NCI-H2107 (cell line): ENCODE data around the gene SELE.

ENCODE experiments used
- DNase-seq: peaks from one replicate; lab custom pipeline; 2025; lab: John Stamatoyannopoulos, UW

The SELE gene, protein sequence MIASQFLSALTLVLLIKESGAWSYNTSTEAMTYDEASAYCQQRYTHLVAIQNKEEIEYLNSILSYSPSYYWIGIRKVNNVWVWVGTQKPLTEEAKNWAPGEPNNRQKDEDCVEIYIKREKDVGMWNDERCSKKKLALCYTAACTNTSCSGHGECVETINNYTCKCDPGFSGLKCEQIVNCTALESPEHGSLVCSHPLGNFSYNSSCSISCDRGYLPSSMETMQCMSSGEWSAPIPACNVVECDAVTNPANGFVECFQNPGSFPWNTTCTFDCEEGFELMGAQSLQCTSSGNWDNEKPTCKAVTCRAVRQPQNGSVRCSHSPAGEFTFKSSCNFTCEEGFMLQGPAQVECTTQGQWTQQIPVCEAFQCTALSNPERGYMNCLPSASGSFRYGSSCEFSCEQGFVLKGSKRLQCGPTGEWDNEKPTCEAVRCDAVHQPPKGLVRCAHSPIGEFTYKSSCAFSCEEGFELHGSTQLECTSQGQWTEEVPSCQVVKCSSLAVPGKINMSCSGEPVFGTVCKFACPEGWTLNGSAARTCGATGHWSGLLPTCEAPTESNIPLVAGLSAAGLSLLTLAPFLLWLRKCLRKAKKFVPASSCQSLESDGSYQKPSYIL

DNA sequence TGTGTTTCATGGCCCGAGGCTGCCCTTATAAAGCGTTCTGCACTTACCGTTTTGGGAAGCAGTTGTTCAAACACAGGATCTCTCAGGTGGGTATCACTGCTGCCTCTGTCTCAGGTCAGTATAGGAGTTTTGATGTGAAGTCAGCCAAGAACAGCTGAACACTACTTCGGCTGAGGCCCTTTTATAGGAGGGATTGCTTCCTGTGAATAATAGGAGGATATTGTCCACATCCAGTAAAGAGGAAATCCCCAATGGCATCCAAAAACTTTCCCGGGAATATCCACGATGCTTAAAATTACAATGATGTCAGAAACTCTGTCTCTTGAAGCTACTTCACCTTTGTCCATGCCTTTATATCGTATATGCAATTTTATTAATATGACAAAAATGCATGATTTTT, at the start of gene SELE:
Gene SELE (minus strand): TSS at position 156 of the 400 bp plus-strand sequence. CDS start 467 bp downstream, outside the sequence.
- DNase-seq = no peak

DNA sequence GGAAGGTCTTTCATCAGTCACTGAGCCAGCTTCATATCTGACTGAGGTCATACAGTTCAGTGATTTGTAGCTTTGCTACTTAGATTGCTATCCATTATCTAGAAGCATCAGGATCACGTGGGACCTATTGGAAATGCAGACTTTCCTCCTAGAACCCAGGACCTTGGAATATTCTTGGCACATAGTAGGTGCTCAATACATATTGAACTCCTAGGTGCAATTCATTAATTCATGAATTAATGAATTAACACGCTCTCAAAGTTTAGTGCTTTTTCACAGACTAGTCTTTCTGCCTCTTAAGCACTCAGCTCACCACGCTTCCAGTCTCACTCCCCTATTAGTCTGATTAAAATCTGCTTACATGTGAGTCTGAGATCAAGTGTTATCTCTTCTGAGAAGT, 48.7 kb upstream of the SELE start:
- no peak for DNase-seq

DNA sequence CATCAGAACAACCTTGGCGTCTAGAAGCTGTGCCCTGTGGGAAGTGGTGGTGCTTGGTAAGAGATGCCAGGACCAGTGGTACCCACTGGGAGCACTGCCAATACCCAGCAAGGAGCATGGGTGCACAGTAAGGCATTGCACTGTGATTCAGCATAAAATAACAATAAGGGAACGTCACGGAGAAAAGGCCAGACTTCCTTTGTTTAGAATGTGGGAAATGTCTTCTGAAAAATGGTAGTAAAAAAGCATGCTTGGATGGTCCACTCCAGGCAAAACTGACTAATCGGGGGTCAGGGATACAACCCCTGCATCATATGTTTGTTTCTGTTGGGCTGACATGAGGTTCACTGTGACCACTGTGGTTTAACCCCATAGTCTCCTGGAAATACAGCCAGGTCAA, 46.1 kb upstream of the SELE start:
- DNase-seq = no peak

DNA sequence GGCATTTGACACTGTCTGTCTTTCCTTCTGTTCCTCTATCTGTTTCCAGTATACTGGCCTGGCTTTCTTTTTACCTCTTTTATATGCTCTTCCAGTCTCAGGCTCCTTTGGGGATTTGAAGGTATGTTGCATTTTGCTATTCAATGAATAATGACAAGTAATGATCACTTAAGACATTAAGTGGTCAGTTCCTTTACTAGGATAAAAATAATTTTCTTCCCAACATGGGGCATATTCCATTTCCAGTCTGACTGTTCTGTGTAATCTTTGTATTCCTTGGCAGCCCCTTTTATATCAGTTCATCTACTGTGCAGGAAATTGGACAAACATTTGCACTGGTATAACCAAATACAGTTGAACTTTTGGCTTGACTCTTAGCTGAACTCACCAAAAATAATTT, 45.3 kb upstream of the SELE start:
- DNase-seq = no peak

DNA sequence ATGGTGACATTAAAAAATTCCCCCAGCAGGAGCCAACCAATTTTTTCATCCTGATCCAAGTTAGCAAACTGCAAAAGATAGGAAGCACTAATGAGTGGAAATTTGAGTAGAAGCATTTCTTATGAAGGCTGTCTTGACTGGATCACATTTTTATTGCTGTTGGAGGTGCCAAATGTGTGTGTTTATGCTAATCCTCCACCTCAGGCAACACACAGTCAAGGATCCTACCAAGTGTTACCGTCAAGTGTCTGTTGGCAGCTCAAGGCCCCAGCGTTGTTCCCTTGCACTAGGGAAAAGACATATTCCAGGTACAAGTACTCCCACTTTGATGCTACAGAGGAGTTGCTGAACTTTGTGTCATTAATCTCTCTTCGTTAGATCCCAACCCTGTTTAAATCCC, 42.6 kb upstream of the SELE start:
- no peak for DNase-seq

DNA sequence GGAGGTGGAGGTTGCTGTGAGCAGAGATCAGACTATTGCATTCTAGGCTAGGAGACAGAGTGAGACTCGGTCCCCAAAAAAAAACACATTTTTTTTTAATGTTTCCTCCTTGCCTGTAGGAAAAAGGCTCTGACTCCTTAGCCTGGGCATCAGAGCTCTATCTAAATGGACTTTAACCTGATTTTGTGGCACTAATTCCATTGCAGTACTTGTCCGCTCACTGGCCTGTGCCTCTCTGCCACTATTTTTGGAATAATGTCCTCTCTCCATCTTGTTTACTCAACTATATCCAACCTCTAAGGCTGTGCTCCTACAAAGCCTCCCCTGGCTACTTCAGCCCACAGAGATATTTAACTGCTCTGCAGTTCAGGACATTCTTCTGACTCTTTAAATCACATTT, 34.3 kb upstream of the SELE start:
- DNase-seq = no peak

DNA sequence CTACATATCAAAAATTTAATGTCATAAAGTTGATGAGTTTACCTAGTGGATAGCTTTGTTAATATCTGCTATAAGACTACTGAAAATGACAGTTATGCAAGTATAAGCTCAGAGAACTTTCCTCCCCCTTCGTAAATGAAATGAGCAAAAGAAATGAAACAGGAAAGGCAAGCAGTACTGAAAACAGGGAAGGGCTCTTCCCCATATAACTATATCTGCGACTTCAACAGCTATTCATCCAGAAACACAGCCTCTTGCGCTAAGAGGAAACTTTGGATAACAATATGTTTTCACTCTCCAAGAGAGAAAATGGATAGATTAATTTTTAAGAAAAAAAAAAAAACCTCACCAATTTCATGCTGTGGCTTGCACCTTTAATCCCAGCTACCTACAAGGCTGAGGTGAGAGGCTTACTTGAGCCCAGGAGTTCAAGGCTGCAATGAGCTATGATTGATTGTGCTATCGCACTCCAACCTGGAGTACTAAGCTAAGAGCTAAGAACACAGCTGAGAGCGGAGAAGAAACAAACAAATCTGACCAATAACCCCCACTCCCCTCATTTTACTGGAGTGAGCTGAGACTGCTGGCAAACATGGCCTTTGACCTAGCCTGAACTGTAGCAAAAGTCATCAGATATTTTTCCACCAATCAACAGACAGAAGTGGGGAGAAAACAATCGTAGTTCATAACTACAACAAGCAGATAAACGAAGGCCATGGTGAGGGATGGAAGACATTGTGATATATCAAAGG, 31.9 kb upstream of the SELE start:
- no peak for DNase-seq

DNA sequence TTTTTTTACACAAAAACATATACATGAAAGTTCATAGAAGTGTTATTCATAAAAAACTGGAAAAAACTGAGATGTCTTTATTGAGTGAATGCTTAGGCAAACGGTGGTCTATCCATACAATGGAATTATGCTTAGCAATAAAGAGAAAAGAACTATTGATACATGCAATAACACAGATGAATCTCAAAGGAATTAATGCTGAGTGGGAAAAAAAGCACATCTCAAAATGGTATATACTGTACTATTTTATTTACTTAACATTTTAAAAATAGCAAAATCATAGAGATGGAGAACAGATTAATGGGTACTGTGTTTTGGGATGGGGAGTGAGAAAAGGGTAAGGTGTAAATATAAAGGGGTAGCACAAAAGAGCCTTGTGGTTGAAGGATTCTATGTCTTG, 31.0 kb upstream of the SELE start:
- no peak for DNase-seq

DNA sequence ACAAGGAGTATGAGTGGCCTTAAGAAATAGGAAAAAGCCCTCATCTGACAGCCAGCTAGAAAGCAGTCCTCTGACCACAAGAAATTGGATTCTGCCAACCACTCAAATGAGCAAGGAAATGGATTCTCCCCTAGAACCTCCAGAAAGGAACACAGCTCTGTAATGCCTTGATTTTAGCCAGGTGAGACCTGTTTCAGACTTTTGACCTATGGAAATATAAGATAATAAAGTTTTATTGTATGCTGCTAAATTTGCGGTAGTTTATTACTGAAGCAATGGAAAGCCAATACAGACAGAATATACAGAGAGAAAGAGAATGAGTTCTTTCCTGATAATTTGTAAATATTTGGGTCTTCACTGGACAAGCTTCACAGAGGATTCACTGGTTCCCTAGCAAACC, 28.8 kb upstream of the SELE start:
- DNase-seq = no peak

DNA sequence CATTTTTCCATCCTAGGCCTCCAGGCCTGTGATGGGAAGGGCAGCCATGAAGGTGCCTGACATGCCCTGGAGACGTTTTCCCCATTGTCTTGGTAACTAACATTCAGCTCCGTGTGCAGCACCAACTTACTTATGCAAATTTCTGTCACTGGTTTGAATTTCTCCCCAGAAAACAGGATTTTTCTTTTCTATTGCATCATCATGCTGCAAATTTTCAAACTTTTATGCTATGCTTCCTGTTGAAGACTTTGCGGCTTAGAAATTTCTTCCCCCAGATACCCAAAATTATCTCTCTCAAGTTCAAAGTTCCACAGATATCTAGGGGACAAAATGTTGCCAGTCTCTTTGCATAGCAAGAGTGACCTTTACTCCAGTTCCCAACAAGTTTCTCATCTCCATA, 25.2 kb upstream of the SELE start:
- DNase-seq = no peak

DNA sequence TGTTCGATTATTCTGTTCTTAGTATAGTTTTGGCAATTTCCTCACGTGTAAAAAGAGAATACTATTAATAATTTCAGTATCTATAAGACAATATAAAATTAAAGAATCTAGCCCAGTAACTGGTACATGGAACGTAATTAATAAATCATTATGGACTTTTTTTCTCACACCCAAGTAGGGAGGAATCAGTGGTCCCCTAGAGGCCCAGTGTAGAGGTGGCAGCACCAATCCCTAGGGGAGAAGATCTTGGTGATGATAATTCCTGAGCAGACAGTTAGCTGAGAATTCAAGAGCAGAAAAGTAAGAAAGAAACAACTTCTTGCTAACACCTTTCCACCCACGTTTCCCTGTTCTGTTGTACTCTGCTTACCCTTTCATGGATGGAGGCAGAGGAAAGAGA, 19.7 kb upstream of the SELE start:
- no peak for DNase-seq

DNA sequence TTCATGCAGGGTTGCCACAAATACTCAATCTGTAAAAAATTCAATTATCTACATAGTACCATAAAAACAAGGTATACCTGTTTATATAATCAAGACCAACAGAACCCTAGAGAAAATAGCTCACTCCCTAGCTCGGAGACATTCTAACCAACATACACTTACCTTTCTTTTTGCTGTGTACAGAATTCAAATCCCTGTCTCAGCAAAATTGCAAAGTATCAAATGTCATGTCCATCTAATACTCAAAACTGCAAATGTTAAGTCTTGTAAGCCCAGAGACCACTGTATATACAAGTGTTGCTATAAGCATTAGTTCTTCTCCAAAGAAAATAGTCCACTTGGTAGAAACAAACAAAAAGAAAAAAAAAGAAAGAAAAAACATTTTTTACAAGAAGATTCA, 16.2 kb upstream of the SELE start:
- DNase-seq = no peak

DNA sequence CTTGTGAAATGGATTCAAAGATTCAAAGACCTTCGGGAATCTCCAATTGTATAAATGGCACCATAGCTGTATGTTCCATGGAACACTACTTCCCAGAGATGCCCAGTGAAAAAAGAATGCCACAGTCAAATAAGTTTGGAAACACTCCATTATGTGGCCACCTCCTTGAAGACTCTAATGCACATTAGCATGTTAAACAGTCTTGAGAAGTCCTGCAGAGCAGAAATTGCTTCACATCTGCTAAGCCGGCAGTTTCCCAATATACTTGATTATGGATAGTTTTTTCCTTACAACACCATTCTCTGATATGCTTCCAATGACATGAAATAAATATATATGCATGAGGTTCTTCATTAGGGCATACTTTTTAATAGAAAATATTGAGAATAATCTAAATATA, 12.7 kb upstream of the SELE start:
- DNase-seq = no peak

DNA sequence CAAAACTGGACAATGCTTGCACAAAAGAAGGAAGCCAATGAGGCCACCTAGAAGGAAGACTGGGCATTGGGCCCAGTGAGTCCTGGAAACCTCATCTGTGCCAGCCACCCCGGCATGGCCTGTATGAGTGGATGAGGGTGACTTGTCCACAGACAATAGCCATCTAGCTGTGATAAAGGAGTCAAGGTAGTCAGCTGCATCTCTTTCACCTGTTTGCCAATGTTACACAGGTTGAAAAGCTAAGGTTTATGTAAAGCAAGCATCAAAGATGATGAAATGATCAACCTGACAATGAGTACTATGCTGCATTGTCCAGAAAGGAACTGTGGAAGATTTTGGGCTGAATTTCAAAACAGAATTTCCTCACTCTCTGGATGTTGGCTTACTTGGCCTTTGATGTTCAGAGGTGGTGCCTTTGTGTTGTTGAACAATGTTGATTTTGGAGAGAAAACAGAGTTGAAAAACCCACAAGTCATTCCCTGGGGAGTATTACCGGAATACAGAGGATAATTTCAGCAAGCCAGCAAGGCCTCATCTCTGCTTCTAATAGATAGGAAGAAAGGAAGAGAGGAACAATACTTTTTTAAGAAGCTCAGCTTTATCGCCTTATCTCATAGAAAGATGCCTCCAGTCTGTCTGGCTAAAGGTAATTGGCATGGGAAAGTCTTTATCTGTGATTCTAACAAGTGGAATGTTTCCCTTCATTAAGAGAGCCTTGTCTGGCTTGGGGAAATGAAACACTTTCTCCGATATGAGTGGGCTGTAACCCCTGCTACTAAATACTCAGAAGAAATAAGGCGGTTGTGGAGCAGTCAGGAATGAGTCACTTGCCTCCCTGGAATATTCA, 11.4 kb upstream of the SELE start:
- no peak for DNase-seq

DNA sequence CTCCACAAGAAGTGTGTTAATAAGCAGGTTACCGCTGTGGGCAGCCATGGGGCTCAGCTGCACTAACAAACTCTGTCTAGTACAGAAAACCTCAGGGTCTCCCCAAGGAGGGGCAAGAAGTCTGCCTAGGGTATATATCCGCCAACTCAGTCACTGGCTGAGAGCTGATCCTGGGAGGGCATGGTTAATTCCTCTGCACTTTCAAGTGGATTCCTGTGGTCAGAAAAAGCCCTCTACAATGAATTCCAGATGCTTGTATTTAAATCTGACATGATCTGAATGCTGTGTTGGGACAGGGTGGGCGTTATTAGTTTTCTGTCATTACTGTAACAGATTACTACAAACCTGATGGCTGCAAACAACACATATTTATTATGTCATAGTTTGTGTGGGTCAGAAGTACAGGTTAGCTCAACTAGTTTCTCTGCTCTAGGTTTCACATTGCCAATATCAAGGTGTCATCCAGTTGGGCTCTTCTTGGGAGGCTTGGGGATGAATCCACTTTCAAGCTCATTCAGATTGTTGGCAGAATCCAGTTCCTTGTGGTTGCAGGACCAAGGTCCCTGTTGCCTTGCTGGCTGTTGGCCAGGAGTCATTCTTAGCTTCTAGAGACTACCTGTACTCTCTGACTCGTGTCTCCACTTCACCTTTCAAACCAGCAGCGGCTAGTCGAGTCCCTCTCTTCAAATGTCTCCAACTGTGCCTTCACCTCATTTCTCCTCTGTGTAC, 8.0 kb upstream of the SELE start:
- no peak for DNase-seq

DNA sequence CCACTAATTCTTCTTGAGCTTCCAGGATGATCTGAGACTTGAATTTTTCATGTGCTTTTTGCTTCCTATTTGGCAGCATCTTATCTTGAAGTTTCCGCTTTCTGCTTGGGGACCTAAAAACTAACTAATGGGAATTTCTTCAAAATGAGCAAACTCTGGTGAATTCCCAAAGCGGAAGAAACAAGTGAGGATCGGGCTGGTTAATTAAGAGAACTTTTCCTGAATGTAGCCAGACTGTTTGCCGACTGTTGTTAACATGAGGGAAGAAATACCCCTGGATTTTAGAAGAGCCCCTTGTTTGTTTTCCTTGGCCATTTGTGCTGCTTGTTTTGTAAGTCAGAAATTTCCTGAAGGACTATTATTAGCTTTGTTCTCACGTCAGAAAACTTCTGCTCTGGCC, 6.1 kb upstream of the SELE start:
- no peak for DNase-seq

DNA sequence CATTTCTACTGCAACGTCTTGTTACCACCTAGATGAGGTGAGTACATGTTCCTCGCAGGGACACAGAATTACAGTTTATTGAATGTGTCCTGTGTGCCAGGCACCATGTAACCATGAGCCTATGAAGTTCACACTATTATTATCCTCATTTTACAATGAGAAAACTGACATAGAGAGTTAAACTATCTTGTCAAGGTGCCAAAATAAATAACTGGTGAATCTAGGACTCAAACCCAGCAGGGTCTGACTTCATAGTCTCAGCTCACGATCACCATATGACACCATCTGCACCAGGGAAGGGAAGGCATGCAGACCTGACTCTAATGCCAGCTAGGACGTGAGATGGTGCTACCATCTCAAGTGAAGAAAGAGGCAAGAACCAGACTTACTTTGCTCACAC, 2.4 kb downstream of the SELE start:
- no peak for DNase-seq

DNA sequence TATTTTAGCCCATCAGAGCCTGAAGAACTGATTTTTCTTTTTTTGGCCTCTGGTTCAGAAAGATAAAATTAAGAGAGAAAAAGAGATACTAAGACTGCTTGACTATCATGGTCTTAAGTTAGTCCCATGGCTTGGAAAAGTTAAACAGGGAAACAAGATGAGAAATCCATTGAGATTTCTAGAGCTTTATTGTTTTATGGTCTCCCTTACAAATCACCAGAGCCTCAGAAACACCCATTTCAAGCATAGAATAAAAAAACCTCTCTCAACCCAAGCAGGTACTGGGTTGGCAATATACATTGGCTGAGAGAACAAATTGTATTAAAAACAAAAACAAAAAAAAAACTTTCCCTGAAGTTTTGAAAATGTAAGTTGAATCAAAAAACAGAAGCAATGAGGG, 3.9 kb downstream of the SELE start:
- no peak for DNase-seq

DNA sequence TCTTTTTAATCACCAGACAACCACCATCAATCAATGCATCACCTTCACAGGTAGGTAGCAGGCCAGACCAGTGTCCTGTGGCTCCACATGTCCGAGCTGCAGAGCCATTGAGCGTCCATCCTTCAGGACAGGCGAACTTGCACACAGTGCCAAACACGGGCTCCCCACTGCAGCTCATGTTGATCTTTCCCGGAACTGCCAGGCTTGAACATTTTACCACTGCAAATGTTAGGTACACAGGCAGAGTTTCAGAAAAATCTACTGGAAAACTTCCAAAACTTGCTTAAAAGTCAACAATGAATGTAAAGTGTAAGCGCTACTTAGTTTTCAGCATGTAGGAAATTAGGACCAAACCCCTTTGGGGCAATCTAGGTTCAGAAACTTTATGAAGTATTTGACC, 6.6 kb downstream of the SELE start:
- DNase-seq = no peak

DNA sequence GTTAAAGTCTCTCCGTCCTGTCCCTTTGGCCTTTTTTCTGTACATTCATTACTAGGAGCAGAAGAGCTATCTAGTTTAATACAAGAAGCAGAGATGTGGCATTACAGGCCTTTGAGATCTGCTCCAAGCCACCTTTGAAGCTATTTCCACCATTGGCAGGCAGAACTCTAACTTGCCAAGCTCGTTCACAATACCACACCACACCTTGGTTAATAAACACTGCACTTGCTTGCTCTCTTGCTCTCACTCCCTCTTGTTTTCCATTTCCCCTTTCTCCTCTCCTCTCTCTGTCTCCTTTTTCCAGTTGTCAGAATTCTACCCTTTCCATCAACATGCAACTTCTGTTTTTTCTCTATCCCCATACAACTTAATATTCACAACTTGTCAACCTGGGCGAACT, 7.0 kb downstream of the SELE start:
- DNase-seq = no peak

DNA sequence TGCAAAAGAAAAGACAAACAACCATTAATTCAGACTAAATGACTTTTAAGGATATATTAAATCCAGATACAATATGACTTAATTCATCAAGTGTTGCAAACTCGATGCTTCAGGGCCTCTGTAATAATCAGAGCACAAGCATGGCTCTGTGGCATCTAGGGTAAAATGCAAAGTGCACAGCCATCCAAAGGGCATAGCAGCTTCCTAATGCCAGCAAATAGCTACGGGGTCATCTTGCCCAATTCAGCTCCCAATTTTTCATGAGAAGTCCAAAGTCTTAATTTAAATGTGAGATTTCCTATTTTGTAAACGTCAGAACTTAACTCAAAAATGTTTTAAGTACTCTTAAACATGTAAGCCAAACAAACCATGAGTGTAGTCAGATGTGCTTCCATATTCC, 7.9 kb downstream of the SELE start:
- no peak for DNase-seq

DNA sequence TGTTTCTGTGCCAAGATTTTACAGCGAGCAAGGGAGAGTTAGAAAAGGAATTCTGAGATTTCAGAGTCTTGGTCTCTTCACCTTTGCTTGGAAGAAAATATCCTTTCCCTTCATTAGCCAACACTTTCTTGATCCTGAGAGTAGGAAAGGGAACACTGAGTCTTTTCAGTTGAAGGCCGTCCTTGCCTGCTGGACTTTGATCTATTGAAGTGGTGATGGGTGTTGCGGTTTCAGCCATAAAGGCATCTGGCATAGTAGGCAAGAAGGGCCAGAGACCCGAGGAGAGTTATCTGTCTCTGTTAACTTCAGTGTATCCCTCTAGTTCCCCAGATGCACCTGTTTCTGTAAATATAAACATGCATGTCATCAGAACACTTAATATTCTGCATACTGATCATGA, 9.7 kb downstream of the SELE start:
- no peak for DNase-seq
